ENCODE results near the gene HOOK2.

DNA sequence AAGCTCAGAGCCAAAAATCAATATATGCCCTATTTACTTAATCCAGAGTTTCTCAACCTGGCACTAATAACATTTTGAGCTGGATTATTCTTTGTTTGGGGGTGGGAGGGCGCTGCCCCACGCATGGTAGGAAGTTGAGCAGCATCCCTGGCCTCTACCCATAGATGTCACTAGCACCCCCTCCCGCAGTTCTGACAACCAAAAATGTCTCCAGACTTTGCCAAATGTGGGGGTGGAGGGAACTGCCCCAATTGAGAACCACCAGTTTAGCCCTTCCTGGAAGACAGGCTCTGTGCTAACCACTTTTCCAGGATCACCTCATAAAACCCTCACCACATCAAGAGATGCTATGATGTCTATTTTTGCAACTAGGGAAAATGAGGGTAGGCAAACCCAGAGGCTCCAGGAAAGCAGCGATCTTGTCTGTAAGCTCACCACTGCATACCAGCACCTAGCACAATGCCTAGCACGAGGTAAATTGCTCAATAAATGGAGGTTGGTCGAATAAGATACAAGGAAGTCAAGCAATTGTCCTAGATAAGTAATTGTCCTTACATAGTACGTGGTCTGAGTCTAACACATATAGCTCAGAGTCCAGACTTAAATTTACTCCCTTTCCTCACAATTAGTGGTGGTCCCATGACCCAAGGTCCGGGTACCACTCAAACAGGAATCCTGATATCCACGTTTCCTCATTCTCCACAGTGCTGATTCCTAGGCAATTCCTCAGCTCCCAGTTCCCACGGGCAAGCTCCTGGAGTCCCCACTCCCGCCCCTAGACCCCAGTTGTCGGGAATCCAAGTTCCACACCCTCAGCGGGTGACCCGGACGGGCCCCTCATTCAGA lies 41.8 kb downstream of the HOOK2 start:
- TF ChIP-seq POLR2A (IDR thresholded peaks at IDR 0.05; ENCODE audit: borderline replicate concordance, extremely low read depth, insufficient read depth, insufficient read length): no peak
- TF ChIP-seq POLR2AphosphoS5 (IDR thresholded peaks at IDR 0.05; ENCODE audit: low read depth, low read length): peak; percentile 10; the same call in 1 of the 2 replicates
- no peak for TF ChIP-seq EZH2 (IDR thresholded peaks at IDR 0.05)
- TF ChIP-seq JUND (IDR thresholded peaks at IDR 0.05): no peak
- TF ChIP-seq, protein P1, sequence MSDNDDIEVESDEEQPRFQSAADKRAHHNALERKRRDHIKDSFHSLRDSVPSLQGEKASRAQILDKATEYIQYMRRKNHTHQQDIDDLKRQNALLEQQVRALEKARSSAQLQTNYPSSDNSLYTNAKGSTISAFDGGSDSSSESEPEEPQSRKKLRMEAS (IDR thresholded peaks at IDR 0.05): 0 out of 2 replicates have a peak, but pooled peaks have one; percentile 44
- TF ChIP-seq, protein P2, sequence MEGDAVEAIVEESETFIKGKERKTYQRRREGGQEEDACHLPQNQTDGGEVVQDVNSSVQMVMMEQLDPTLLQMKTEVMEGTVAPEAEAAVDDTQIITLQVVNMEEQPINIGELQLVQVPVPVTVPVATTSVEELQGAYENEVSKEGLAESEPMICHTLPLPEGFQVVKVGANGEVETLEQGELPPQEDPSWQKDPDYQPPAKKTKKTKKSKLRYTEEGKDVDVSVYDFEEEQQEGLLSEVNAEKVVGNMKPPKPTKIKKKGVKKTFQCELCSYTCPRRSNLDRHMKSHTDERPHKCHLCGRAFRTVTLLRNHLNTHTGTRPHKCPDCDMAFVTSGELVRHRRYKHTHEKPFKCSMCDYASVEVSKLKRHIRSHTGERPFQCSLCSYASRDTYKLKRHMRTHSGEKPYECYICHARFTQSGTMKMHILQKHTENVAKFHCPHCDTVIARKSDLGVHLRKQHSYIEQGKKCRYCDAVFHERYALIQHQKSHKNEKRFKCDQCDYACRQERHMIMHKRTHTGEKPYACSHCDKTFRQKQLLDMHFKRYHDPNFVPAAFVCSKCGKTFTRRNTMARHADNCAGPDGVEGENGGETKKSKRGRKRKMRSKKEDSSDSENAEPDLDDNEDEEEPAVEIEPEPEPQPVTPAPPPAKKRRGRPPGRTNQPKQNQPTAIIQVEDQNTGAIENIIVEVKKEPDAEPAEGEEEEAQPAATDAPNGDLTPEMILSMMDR (IDR thresholded peaks at IDR 0.05 in 2 of 3, conservative IDR thresholded peaks at IDR 0.05 in 1 of 3; ENCODE audit: borderline replicate concordance in 1 of 3, insufficient read depth in 1 of 3, low read depth in 2 of 3, low read length in 2 of 3): peak in 2 of 3 experiments; percentile 51 to 58; a peak in 5 of 6 replicates
- no peak for TF ChIP-seq TCF7L2 (IDR thresholded peaks at IDR 0.05; ENCODE audit: borderline replicate concordance, extremely low read depth, insufficient read depth, insufficient read length)

All from HCT116 (cell line).